NCI-H1694 (cell line): Measurements from ENCODE around the gene ARL15.
A peak's percentile ranks its signal among the peaks of the same experiment; 100 is the strongest.

Experiments used
- DNase-seq: peaks from one replicate; lab custom pipeline; 2025; lab: John Stamatoyannopoulos, UW

The ARL15 gene

GRCh38 chr5:53936481-53937352, 373.7 kb downstream of the ARL15 start:
- no peak for DNase-seq

DNA sequence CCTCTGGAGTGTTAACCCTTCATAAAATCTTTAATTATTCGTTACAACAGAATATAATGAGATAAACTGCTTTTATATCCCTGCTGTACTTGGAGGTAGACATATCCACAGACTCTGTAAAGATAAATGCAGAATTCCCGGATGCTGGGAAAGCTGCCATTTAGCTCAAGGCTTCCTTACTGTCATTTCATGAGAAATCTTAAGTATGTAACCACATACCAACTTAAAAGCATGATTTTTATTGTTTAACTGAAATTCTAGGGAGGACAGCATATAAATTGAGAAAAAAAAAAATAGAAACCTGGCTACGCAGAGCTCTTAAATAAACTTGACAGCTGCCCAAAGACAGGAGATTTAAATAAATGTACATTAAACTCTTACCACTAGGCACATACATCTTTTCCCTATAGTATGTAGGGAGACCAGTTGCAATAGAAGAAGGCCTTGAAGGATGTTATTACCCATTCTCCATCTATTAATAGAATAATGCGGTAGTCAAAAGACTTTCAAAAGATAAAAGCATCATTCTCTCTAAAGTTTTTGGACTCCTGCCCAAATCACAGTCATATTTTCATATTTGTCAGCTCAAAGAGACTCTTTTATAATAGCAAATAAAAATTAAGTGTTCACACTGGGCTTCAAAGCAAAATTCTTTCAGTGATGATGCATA, 376.1 kb downstream of the ARL15 start:
- no peak for DNase-seq

GRCh38 chr5:53932351-53932750, 378.0 kb downstream of the ARL15 start:
- DNase-seq: no peak

DNA sequence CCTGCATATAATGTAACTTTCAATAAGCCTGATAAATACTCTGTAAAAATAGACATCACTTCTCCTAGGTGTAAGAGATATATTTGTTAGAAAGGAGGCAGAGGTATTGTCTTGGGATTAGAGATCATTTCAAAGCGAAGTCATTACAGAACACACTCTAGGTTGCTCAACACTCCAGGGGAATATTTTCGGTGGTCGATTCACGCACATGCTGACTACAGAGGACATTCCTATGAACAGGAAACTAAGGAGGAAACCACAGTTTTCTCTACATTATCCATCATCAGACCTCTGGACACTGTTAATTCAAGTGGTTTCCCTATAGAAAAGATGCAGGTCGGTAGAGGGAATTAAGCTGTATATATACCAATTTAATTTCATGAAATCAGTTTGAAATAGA, 379.9 kb downstream of the ARL15 start:
- DNase-seq: no peak

DNA sequence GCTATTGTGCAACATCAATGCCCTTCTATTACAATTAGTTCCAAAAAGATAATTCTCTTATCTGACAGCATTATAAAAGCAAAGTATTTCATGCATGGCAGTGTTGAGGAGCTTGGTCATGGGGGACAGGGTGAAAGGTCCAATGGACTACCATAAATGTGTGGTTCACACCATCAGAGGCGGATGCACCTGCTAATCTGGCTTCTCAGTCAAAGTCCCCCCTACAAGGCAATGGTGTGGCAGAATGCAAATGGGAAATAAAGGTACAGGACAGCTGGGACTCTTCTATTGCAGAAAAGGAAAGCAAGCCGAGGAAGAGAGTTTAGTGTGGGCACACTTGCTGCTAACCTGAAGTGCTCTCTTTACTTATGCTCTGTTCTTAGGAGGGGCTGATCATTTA, 380.8 kb downstream of the ARL15 start:
- no peak for DNase-seq

GRCh38 chr5:53929152-53929551, 381.2 kb downstream of the ARL15 start:
- DNase-seq: no peak

DNA sequence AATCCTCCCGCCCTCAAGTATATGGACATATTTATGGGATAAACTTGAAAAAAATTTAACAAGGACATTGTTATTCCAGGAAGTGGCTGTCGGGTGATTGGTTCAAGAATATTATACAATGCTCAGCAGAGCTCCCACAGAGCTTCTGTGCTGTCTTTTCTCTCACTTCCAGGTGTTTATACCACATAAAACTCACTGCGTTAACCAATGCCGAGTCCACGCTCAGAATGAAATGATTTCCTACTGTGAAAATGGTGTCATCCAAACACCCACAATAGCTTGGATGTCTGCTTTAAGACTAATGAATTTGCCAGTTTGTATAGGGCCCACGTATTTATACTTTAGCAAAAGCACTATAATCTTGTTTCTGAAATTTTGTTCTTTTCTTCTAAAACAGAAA, 381.7 kb downstream of the ARL15 start:
- DNase-seq: no peak

- DNase-seq: no peak
Observed at GRCh38 chr5:53927668-53928247, 382.6 kb downstream of the ARL15 start.

GRCh38 chr5:53926026-53926425, 384.3 kb downstream of the ARL15 start:
- DNase-seq: no peak

DNA sequence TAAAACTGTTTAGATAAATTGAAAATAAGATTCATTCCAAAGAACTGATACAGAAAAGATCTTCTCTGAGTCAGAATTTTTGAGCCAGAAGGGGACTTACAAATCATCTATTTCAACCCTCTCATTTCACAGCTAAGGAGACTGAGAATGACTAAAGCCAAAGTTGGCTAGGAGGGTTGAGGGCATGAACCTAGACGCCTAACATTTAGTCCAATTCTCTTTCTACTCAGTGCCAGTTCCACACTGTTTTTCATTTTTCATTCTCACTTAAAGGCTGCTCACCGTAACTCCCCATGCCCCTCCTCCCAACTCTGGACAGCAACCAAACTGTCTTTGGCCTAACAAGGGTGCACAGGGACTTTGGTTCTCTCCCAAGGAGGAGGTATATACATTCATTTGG, 386.0 kb downstream of the ARL15 start:
- DNase-seq: no peak

GRCh38 chr5:53923961-53924360, 386.4 kb downstream of the ARL15 start:
- DNase-seq: no peak

- DNase-seq: no peak
Observed at GRCh38 chr5:53922508-53923498, 387.6 kb downstream of the ARL15 start.

DNA sequence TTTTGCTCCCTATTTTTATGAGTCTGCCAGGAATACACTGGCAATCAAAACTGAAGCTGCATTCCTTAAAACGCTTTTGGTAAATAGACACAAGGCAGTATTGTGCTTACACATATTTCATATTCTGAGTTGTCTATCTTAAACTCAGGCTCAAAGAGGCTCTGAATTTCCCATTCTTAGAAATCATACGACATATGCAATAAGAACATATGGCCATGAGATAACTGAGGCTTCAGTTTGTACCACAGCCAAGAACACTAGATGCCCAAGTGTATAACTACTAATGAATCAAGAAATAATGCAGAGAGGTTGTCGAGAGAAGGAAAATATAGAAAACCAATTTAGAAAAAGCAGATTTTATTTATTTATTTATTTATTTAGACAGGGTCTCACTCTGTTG, 392.5 kb downstream of the ARL15 start:
- peak; percentile 9 for DNase-seq

GRCh38 chr5:53917095-53917494, 393.3 kb downstream of the ARL15 start:
- no peak for DNase-seq

GRCh38 chr5:53915120-53915519, 395.3 kb downstream of the ARL15 start:
- no peak for DNase-seq

- DNase-seq: no peak
Observed at GRCh38 chr5:53913941-53914340, 396.4 kb downstream of the ARL15 start.

- DNase-seq: no peak
Observed at GRCh38 chr5:53908757-53909156, 401.6 kb downstream of the ARL15 start.

DNA sequence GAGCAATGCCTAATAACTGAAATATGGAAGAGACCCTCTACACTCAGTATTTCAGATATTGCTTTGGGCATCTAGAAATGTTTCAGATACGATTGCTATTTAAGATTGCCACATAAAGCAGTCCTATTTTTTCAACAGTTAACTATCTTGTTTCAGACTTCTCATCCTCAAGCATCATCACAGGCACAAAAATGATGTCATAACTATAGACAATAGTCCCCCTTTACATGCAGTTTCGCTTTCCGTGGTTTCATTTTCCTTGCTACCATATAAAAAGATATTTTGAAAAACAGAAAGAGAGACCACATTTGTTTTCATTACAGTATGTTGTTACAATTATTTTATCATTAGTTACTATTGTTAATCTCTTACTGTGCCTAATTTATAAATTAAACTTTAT, 402.5 kb downstream of the ARL15 start:
- DNase-seq: no peak

DNA sequence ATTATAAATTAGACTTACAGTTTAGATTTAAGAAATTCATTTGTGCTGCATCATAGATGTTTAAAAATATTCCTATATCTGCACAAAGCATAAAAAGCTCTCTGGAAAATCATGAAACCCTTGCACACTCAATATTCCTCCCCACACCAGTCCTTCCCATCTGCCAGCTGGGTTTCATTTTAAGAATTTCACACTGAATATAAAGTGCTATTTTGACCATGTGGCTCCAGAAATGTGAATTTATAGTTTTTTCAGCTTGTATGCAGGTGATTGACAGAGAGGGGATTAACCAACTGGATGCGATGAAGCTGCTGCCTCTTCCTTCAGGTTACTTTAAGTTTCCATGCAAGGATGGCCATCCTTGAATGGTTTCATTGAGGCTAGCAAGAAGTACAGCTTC, 403.6 kb downstream of the ARL15 start:
- DNase-seq: no peak

DNA sequence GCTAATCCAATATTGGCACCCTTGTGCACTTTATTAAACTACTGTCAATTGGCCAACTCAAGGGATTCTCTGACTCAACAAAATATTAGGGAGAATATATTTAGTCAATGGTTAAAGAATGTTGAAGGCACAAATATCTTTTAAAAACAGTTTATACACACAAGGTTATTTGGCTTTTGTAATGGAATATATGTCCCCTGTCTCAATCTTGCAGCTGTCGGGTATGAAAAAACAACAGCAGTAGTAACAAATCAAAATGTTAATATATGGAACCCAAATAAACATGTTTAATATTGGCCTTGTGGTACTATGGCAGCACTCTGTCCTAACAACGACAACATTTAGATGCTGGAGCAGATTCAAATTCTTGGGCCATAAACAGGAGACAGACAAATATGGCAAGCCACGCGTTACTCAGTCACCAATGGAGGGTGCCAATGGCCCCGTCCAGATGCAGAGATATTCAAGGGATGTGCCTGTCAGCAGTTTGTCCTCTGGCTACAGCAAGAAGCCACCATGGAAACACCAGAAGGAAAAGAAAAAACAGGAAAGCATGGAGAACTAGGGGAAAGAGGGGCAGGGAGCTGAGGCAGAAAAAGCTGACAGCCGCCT, 408.0 kb downstream of the ARL15 start:
- no peak for DNase-seq

GRCh38 chr5:53900677-53901076, 409.7 kb downstream of the ARL15 start:
- no peak for DNase-seq
